Ishikawa (cell line): ENCODE results near the gene SLC22A14.

Source experiments
- CEBPB ChIP-seq: IDR thresholded peaks from 2 replicates; pipeline ENCODE4 v1.6.1; 2012
- CREB1 ChIP-seq: IDR thresholded peaks from 2 replicates; pipeline ENCODE4 v1.6.1; 2012; ENCODE audit warnings: low read depth
- EP300 ChIP-seq: IDR thresholded peaks from 2 replicates; pipeline ENCODE4 v1.6.1; 2012; ENCODE audit warnings: borderline replicate concordance
- NFIC ChIP-seq: IDR thresholded peaks from 2 replicates; pipeline ENCODE4 v1.6.1; 2012
- RAD21 ChIP-seq: IDR thresholded peaks from 2 replicates; pipeline ENCODE4 v1.6.1; 2012; ENCODE audit warnings: low read depth
- REST ChIP-seq: IDR thresholded peaks from 2 replicates; pipeline ENCODE4 v1.6.1; 2012; ENCODE audit warnings: low read depth, mild to moderate bottlenecking
- TAF1 ChIP-seq: IDR thresholded peaks from 2 replicates; pipeline ENCODE4 v1.6.1; 2012; ENCODE audit warnings: low read depth, mild to moderate bottlenecking
- TCF12 ChIP-seq: IDR thresholded peaks from 2 replicates; pipeline ENCODE4 v1.6.1; 2012; ENCODE audit warnings: low read depth
- ZBTB7A ChIP-seq: IDR thresholded peaks from 2 replicates; pipeline ENCODE4 v1.6.1; 2012; ENCODE audit warnings: low read depth
- TF ChIP-seq, protein P1 (sequence below): IDR thresholded peaks from 2 replicates; pipeline ENCODE4 v1.6.1; 2012

GRCh38 chr3:38307599-38307998, 25.5 kb downstream of the SLC22A14 start:
- no peak for TF ChIP-seq RAD21
- TF ChIP-seq, protein P1, sequence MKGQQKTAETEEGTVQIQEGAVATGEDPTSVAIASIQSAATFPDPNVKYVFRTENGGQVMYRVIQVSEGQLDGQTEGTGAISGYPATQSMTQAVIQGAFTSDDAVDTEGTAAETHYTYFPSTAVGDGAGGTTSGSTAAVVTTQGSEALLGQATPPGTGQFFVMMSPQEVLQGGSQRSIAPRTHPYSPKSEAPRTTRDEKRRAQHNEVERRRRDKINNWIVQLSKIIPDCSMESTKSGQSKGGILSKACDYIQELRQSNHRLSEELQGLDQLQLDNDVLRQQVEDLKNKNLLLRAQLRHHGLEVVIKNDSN = no peak
- no peak for TF ChIP-seq CREB1
- no peak for TF ChIP-seq TCF12
- no peak for TF ChIP-seq EP300
- TF ChIP-seq TAF1 = no peak
- no peak for TF ChIP-seq REST
- no peak for TF ChIP-seq NFIC
- no peak for TF ChIP-seq CEBPB
- no peak for TF ChIP-seq ZBTB7A
